Heart right ventricle (tissue), 16 donors: ENCODE results near the gene ADAMTS10. TPM values are rescaled to one million over a fixed set of nuclear protein-coding genes. Genes with fewer than 3 reads are reported as not detected.

Experiments
- ATAC-seq, 8 donors: fragments of 200-7000 bp; cut with Tn5 transposase; one replicate each; pipeline ENCODE4 v1.9.1; 2020; ENCODE audit warnings: mild to moderate bottlenecking in 8 of 8, moderate library complexity in 8 of 8, moderate number of reproducible peaks in 1 of 8
- DNase-seq, 2 donors: peaks; one replicate each; pipeline ENCODE4 v3.0.0-alpha.2; 2020
- H3K27ac ChIP-seq, 10 donors: fragments of 200-600 bp; sonication (generic) in 2 of 10; one replicate each; pipeline versions ENCODE4 v1.5.0 to v1.8.0; 2020 to 2022; ENCODE audit warnings: mild to moderate bottlenecking in 3 of 10
- H3K27me3 ChIP-seq, 7 donors: fragments of 200-600 bp; one replicate each; pipeline ENCODE4 v1.8.0; 2021 to 2022; ENCODE audit warnings: mild to moderate bottlenecking in 2 of 7
- H3K36me3 ChIP-seq, 9 donors: fragments of 200-600 bp; sonication (generic) in 1 of 9; one replicate each; pipeline versions ENCODE4 v1.5.0 to v1.8.0; 2020 to 2022; ENCODE audit warnings: mild to moderate bottlenecking in 2 of 9
- H3K4me1 ChIP-seq, 9 donors: fragments of 200-600 bp; sonication (generic) in 1 of 9; one replicate each; pipeline versions ENCODE4 v1.5.0 to v1.8.0; 2020 to 2022; ENCODE audit warnings: mild to moderate bottlenecking in 4 of 9
- H3K4me3 ChIP-seq, 10 donors: fragments of 200-600 bp; sonication (generic) in 2 of 10; one replicate each; pipeline versions ENCODE4 v1.5.0 to v1.8.0; 2020 to 2022; ENCODE audit warnings: mild to moderate bottlenecking in 7 of 10, moderate library complexity in 2 of 10
- H3K9me3 ChIP-seq, 11 donors: fragments of 200-600 bp in 10 of 11; sonication (generic) in 2 of 11; one replicate each; pipeline versions ENCODE4 v1.5.0 to v1.8.0; 2013 to 2022; ENCODE audit warnings: mild to moderate bottlenecking in 2 of 11, control low read depth in 1 of 11, moderate library complexity in 1 of 11
- CTCF ChIP-seq, 9 donors: fragments of 200-600 bp; sonication (generic) in 2 of 9; IDR thresholded peaks; one replicate each; pipeline versions ENCODE4 v1.5.0 to v1.8.0; 2021 to 2022; ENCODE audit warnings: antibody characterized with exemption in 9 of 9, mild to moderate bottlenecking in 5 of 9, moderate library complexity in 1 of 9
- WGBS, 2 donors: extraction: QIAGEN DNeasy Blood & Tissue Kit; methylation state at CpG; one replicate each; pipeline ENCODE4 v1.1.7; 2013; ENCODE audit warnings: inconsistent platforms in 1 of 2; 5-methylcytosine and 5-hydroxymethylcytosine counted together
- intact Hi-C, 10 donors: fragments of 100-400 bp; cut with DNase I; formaldehyde crosslinking; loops; one replicate each; pipeline versions ENCODE4 v1.11.1 to v1.14.2; 2022
- polyA plus RNA-seq, 2 donors: library from polyadenylated mRNA; stranded (reverse); fragments of 200-250 nt; gene quantifications; one replicate each; pipeline ENCODE4 v1.2.3, GENCODE V29; 2013
- total RNA-seq, 10 donors: library from RNA; stranded (reverse); fragmentation: NEBNext Ultra II Directional in 3 of 10; extraction: Animal tissue kit (Norgen Biotek cat#: 25700) in 3 of 10; gene quantifications; one replicate each; pipeline versions ENCODE4 v1.2.1 to v1.2.4, GENCODE V29; 2021 to 2023
- donor health status: Arrhythmogenic right ventricular cardiomyopathy.
- donor health status: ischemic (EF 13 %, LVEDD 7.1; RV severe dilation, severe dysfunction).
- donor health status: healthy with polysubstance abuse.
- donor health status: DM: no; HTN: yes; CAD: no.
- donor health status: DM: no; HTN: no; CAD: no.
- donor health status: ischemic (EF 25% LVEDD 6.9; RV normal size, moderate dysfunction).
- donor health status: ischemic (EF 25% LVEDD 5.7; RV mildly dilated, moderate dysfunction).
- donor health status: healthy.
- donor health status: DM: yes; HTN: yes; CAD: no.
- donor health status: Ischemic cardiomyopathy.
- donor health status: ischemic (EF 35%, LVEDD 5.7; RV mildly dilated, moderate dysfunction).
- donor health status: nonischemic (EF 11% LVEDD 7.7; RV severe dilation, severe dysfunction).
- donor health status: DM: yes; HTN: yes; CAD: no.
- donor health status: PGD.
- donor health status: ischemic (EF 29% LVEDD 5.4; RV normal size, mild dysfunction).
- donor health status: nonischemic (EF 23%, LVEDD 6.1; RV moderate dilation, normal function).

ADAMTS10 gene
- total and polyA plus RNA-seq, 12 donors = 2.7 to 34.5 (median 8.4) TPM

- intact Hi-C loops = loop anchor here in 7 of 10 donors (1.0 to 5.0 kb wide), 5 partner anchors 38 to 428 kb away; no protein-coding TSS in a partner anchor
- TF ChIP-seq CTCF (IDR thresholded peaks at IDR 0.05) = peak; percentile 96 to 99 (median 98)
- H3K4me3 ChIP-seq = peak overlapping the region in 4 of 10 donors; percentile 11 to 25 (median 19)
- 6% methylated on average over 15 of the region's 15 CpGs for WGBS, 2 donors
- H3K9me3 ChIP-seq = no peaks in the 10 kb centered on the region
- DNase-seq (peak in 1 of 2 donors; percentile 58), ATAC-seq (peak in 6 of 8 donors; percentile 49 to 82 (median 66))
- no peak overlapping the region for H3K27ac ChIP-seq
- H3K36me3 ChIP-seq = no peaks in the 10 kb centered on the region
- peaks cover 0 to 23% (median 0%) of the 10 kb centered on the region in 9 donors for H3K4me1 ChIP-seq
- peaks cover 0 to 40% (median 28%) of the 10 kb centered on the region in 7 donors for H3K27me3 ChIP-seq
These were observed 44.2 kb upstream of the ADAMTS10 start for GRCh38 chr19:8654591-8655339.

GRCh38 chr19:8648240-8648639 lies 37.7 kb upstream of the ADAMTS10 start:
- no peak for DNase-seq
- H3K27me3 ChIP-seq = peaks cover 0 to 42% (median 12%) of the 10 kb centered on the region in 7 donors
- WGBS, 2 donors = 76 to 80% methylated on average over 6 of the region's 6 CpGs
- H3K9me3 ChIP-seq = no peaks in the 10 kb centered on the region
- H3K36me3 ChIP-seq = no peaks in the 10 kb centered on the region
- H3K4me3 ChIP-seq = no peak overlapping the region
- TF ChIP-seq CTCF (IDR thresholded peaks at IDR 0.05) = no peak
- intact Hi-C loops = loop anchor here in 1 of 10 donors (10.0 kb wide), 1 partner anchor 63 kb away; no protein-coding TSS in a partner anchor
- peak overlapping the region in 1 of 10 donors; percentile 32 for H3K27ac ChIP-seq
- H3K4me1 ChIP-seq = peaks cover 0 to 50% (median 0%) of the 10 kb centered on the region in 9 donors
- no peak for ATAC-seq

GRCh38 chr19:8643860-8644653 lies 33.5 kb upstream of the ADAMTS10 start:
- H3K36me3 ChIP-seq = no peaks in the 10 kb centered on the region
- no peak for TF ChIP-seq CTCF (IDR thresholded peaks at IDR 0.05)
- 66 to 71% methylated on average over 7 of the region's 7 CpGs for WGBS, 2 donors
- intact Hi-C loops = loop anchor here in 3 of 10 donors (2.0 to 10.0 kb wide), 3 partner anchors 59 to 63 kb away; no protein-coding TSS in a partner anchor
- no peak overlapping the region for H3K4me3 ChIP-seq
- DNase-seq = no peak
- ATAC-seq = no peak
- peaks cover 0 to 20% (median 0%) of the 10 kb centered on the region in 11 donors for H3K9me3 ChIP-seq
- peaks cover 0 to 54% (median 0%) of the 10 kb centered on the region in 9 donors for H3K4me1 ChIP-seq
- H3K27ac ChIP-seq = no peak overlapping the region
- peaks cover 0 to 52% (median 15%) of the 10 kb centered on the region in 7 donors for H3K27me3 ChIP-seq

GRCh38 chr19:8642561-8642960 lies 32.0 kb upstream of the ADAMTS10 start:
- Histone ChIP-seq H3K36me3 (no peaks in the 10 kb centered on the region), H3K4me1 (peaks cover 0 to 56% (median 0%) of the 10 kb centered on the region in 9 donors), H3K4me3 (no peak overlapping the region), H3K27ac (peak overlapping the region in 1 of 10 donors; percentile 7), H3K27me3 (peaks cover 0 to 48% (median 19%) of the 10 kb centered on the region in 7 donors), H3K9me3 (peaks cover 0 to 20% (median 0%) of the 10 kb centered on the region in 11 donors)
- WGBS, 2 donors = 73 to 83% methylated on average over 5 of the region's 5 CpGs
- no peak for TF ChIP-seq CTCF (IDR thresholded peaks at IDR 0.05)
- ATAC-seq (no peak), DNase-seq (no peak)
- intact Hi-C loops = loop anchor here in 3 of 10 donors (2.0 to 10.0 kb wide), 3 partner anchors 58 to 62 kb away; no protein-coding TSS in a partner anchor
